ENCODE data around the gene ASCL2.

The ASCL2 gene, protein sequence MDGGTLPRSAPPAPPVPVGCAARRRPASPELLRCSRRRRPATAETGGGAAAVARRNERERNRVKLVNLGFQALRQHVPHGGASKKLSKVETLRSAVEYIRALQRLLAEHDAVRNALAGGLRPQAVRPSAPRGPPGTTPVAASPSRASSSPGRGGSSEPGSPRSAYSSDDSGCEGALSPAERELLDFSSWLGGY

GRCh38 chr11:2270322-2271076, at the start of gene ASCL2:
Gene ASCL2, minus strand, starts transcription at chr11:2270588. Its CDS starts 256 bp downstream, at chr11:2270332.
- DNase-seq: no peak

- DNase-seq: peak; percentile 40
Observed at GRCh38 chr11:2319791-2320472, 49.5 kb upstream of the ASCL2 start.

DNA sequence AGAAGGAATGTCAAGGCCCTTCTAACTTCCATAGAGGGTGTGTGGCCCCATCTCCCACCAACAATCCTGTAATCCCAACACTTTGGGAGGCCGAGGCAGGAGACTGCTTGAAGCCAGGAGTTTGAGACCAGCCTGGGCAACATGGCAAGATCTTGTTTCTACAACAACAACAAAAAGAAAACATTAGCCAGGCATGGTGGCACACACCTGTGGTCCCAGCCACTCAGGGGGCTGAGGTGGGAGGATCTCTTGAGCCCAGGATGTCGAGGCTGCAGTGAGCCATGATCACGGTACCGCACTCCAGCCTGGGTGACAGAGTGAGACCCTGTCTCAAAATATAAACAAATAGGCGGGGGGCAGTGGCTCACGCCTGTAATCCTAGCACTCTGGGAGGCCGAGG, 48.3 kb upstream of the ASCL2 start:
- peak; percentile 23 for DNase-seq

- peak; percentile 4 for DNase-seq
Observed at GRCh38 chr11:2318123-2318522, 47.7 kb upstream of the ASCL2 start.

DNA sequence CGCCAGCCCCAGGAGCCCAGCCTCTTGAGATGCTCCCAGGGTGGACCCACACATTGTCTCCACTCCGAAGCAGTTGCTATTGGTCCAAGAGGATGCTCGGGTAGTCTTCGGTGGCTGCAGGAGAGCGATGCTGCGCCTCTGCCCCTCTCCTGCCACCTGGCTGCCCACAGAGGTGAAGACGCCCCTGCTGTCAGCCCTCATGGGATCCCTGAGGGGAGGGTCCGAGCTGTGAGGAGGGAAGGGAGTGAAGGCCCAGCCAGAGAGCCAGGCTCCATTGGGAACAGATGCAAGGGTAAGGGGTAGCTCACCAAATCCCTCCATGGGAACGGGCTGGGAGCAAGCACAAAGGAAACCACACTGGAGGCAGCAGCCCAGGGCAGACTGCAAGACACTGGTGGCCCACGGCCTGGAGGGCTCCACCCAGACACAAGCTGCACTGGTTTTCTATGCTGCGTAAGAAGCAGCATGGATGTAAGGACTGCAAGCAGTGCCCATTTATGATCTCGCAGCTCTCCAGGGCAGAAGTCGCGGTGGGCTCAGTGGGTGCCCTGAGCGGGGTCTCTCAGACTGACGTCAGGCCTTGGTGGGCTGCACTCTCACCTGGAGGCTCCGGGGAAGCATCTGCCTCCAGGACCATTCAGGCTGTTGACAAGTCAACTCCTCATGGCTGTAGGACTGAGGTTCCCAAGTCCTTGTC, 47.1 kb upstream of the ASCL2 start:
- peak; percentile 42 for DNase-seq

GRCh38 chr11:2316963-2317244, 46.5 kb upstream of the ASCL2 start:
- DNase-seq: no peak

GRCh38 chr11:2316169-2316962, 46.0 kb upstream of the ASCL2 start:
- peak; percentile 45 for DNase-seq

GRCh38 chr11:2315395-2316168, 45.2 kb upstream of the ASCL2 start:
- DNase-seq: peak; percentile 41

GRCh38 chr11:2314525-2315394, 44.4 kb upstream of the ASCL2 start:
- DNase-seq: peak; percentile 44

GRCh38 chr11:2314136-2314524, 43.7 kb upstream of the ASCL2 start:
- peak; percentile 46 for DNase-seq

DNA sequence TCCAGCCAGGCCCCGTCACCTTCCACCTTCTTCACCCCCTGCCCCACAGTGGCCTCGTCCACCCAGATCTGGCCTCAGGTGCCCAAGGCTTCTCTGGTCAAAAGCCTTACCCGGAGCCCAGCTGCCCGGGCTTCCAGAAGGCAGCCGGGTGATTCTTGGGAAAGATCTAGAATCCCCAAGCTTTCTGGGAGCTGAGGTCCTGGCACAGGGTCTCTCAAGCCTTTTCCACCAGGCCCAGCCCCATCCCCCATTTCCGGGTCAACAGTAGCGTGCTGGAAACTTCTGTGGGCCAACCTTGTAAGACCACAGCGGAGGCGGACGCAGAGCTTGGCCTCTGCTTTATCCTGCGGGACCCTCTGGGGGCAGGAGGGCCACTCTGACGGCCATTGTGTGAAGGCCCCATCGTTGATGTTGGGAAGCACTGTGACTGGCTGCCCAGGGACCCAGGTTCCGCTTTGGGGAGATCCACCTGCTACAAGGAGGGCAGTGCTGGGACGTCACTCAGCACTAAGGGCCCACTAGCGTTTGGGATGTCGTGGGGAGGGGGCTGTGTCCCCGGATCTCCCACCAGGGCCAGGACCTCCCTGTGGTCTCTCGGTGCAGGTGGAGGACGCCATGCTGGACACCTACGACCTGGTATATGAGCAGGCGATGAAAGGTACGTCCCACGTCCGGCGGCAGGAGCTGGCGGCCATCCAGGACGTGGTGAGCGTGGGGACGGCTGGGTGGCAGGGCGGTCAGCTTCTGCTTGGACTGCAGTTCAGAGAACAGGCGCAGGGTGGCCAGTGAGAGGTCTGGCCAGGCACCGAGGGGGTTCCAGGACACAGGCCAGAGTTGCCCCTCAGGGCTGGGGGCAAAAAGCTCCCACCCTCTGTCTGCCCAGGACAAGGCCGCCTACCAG, 42.9 kb upstream of the ASCL2 start:
- peak; percentile 43 for DNase-seq

DNA sequence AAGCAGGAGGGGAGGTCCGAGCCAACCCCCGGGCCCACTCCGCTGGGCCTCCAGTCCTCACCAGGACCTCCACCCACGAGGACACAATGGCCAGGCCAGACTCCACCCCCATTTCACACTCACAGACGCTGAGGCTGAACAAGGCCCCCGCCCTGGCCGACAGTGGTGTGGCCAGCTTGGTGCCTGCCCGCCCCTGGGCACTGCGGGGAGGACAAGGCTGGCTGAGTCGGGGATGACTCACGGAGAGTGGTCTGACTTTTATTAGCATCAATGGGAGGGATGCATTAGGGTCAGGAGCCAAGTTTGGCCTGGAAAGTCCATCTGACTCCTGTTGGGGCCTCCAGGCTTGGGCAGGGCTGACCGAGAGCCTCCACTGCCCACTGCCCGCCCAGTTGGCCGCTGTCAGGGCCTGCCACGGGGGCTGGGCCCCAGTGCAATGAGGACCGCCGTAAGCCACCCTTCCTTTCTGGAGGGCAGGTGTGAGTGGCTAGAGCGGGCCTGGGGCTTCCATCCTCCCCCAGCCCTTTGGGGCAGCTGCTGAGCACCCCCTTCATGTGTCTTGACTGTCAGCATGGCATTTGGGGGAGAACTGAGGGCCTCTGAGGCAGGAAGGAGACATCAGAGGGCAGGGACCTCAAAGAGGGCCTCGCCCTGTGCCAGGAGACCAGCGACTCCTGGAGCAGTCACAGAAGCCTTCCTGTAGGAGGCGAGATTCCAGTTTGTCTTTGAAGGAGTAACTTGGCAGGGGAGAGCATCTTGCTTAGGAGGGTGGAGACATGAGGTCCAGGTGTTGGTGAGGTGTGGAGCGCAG, 42.0 kb upstream of the ASCL2 start:
- no peak for DNase-seq

GRCh38 chr11:2311353-2312133, 41.2 kb upstream of the ASCL2 start:
- no peak for DNase-seq

DNA sequence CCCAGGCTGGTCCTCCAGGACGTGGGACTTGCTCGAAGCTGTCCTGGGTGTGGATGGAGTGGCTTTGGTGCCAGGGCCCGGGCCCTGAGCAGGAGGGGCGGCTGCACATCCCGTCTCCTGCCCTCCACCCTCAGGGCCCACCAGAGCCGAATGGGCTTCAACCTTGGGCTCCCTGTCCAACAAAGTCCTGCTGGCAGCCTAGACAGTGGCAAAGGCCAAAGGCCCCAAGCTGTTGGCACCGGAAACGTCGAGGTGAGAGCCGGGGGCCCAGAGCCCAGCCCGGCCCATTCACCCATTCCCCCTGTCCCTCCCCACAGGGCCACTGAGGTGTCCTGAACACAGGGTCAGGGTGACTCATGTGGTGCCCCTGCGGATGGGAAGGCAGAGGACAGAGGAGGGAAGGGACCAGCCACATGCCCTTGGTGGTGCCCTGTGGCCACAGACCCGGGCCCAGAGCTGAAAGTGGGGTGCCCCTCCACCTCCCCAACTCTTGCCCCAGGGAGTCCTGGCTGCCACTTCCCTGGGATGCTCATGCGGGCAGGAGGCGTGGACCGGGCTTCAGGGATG, 40.5 kb upstream of the ASCL2 start:
- no peak for DNase-seq

GRCh38 chr11:2310073-2310785, 39.8 kb upstream of the ASCL2 start:
- no peak for DNase-seq

DNA sequence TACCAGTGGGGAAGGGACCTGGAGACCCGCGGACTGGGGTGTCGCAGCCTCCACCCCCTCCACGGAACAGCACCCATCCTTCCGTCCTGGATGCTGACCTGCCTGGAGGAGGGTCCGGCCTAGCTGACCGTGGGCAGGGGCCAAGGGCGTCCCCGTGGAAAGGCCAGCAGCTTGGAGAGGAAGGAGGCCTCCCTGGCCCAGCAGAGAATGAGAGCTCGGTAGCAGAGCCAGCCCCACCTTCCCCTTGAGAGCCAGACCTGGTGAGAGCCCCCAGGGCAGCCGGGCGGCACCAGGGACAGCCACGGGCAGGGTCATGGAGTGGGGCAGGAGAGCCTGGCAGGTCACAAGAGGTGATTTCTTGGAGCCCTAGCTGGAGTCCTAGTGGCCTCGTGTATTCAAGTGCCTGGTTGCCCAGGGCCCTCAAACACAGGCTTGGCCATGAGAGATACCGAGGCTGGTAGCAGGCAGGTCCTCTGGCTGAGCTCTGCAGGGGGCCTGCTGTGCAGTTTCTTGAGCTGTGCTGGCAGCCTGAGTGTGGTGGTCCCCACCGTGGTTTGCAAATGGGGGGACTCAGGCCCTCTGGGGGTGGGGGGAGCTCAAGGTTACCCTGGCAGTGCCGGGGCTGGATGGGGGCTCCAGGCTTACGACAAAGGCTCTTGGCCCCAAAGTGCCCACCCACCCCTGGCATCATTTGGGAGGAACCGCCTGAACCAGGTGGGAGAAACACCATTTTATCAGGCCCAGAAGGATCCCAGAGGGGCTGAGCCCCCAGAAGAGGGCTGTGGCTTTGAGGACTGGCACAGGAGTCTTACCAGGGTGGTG, 39.1 kb upstream of the ASCL2 start:
- no peak for DNase-seq
